CD14-positive monocyte (primary cell): ENCODE results near the gene USP24. TPM values are rescaled to one million over a fixed set of nuclear protein-coding genes. Genes with fewer than 3 reads are reported as not detected.
A peak's percentile ranks its signal among the peaks of the same experiment; 100 is the strongest.

ENCODE experiments used
- DNase-seq, 3 donors: peaks; one replicate each; pipeline ENCODE4 v3.0.0-alpha.2; 2011 to 2022
- H2AFZ ChIP-seq: 2 replicates; pipeline ENCODE4 v1.6.0; 2012; ENCODE audit warnings: mild to moderate bottlenecking, low read depth, low read length, inconsistent platforms; ENCODE audit not compliant: insufficient read depth, poor library complexity, severe bottlenecking
- H3K27ac ChIP-seq, 2 donors: 1 replicate in 1 of 2; 2 replicates in 1 of 2; pipeline ENCODE4 v1.5.1; 2012 to 2013; ENCODE audit warnings: low read length in 2 of 2, control low read depth in 1 of 2, inconsistent platforms in 1 of 2, low read depth in 1 of 2, mild to moderate bottlenecking in 1 of 2
- H3K27me3 ChIP-seq, 2 donors: one replicate each; pipeline versions ENCODE4 v1.6.0 to v1.6.1; 2011 to 2013; ENCODE audit warnings: low read length in 2 of 2; ENCODE audit not compliant: control insufficient read depth in 2 of 2, insufficient read depth in 2 of 2
- H3K36me3 ChIP-seq, 2 donors: replicated peaks in 1 of 2; 1 replicate in 1 of 2; 2 replicates in 1 of 2; pipeline versions ENCODE4 v1.5.1 to v1.6.1; 2012 to 2013; ENCODE audit warnings: low read length in 2 of 2, control low read depth in 1 of 2, inconsistent platforms in 1 of 2, mild to moderate bottlenecking in 1 of 2; ENCODE audit not compliant: insufficient read depth in 2 of 2, control insufficient read depth in 1 of 2
- H3K4me1 ChIP-seq, 2 donors: 1 replicate in 1 of 2; 2 replicates in 1 of 2; pipeline versions ENCODE4 v1.5.1 to v1.6.1; 2012 to 2013; ENCODE audit warnings: low read length in 2 of 2, control low read depth in 1 of 2, inconsistent platforms in 1 of 2, mild to moderate bottlenecking in 1 of 2, moderate library complexity in 1 of 2; ENCODE audit not compliant: insufficient read depth in 2 of 2, control insufficient read depth in 1 of 2
- H3K4me2 ChIP-seq: replicated peaks from 2 replicates; pipeline ENCODE3; 2012; ENCODE audit warnings: low read length, moderate library complexity, mild to moderate bottlenecking; ENCODE audit not compliant: poor library complexity, severe bottlenecking; ENCODE audit errors: extremely low read depth
- H3K4me3 ChIP-seq, 3 experiments: fragments of 200-600 bp in 1 of 3; sonication (generic) in 1 of 3; replicated peaks in 1 of 3; 1 replicate in 2 of 3; 2 replicates in 1 of 3; pipeline ENCODE4 v1.5.1; 2011 to 2013; ENCODE audit warnings: low read length in 3 of 3, mild to moderate bottlenecking in 3 of 3, control low read depth in 2 of 3, low read depth in 2 of 3, inconsistent platforms in 1 of 3, moderate library complexity in 1 of 3
- H3K79me2 ChIP-seq: 2 replicates; pipeline ENCODE4 v1.6.0; 2012; ENCODE audit warnings: mild to moderate bottlenecking, control low read depth, inconsistent platforms, low read length, moderate library complexity; ENCODE audit not compliant: insufficient read depth
- H3K9ac ChIP-seq: 2 replicates; pipeline ENCODE4 v1.6.0; 2017; ENCODE audit warnings: low read length, mild to moderate bottlenecking; ENCODE audit not compliant: insufficient read depth, poor library complexity, severe bottlenecking
- H3K9me3 ChIP-seq, 2 donors: replicated peaks in 1 of 2; 1 replicate in 1 of 2; 2 replicates in 1 of 2; pipeline versions ENCODE4 v1.5.1 to v1.6.1; 2012 to 2013; ENCODE audit warnings: low read length in 2 of 2, control low read depth in 1 of 2; ENCODE audit not compliant: control insufficient read depth in 1 of 2, insufficient read depth in 1 of 2
- H4K20me1 ChIP-seq: 2 replicates; pipeline ENCODE4 v1.6.0; 2012; ENCODE audit warnings: mild to moderate bottlenecking, low read length, control low read depth, moderate library complexity; ENCODE audit not compliant: insufficient read depth
- H3K27ac Mint-ChIP-seq, 7 donors: one replicate each; pipeline ENCODE4 v1.8.0; 2020; ENCODE audit warnings: mild to moderate bottlenecking in 7 of 7, mixed read lengths in 7 of 7, moderate library complexity in 6 of 7, inconsistent platforms in 2 of 7
- H3K27me3 Mint-ChIP-seq, 3 donors: one replicate each; pipeline ENCODE4 v1.8.0; 2021 to 2022; ENCODE audit warnings: low read depth in 3 of 3, mild to moderate bottlenecking in 3 of 3, mixed read lengths in 3 of 3, moderate library complexity in 3 of 3, inconsistent platforms in 1 of 3
- H3K36me3 Mint-ChIP-seq, 2 donors: one replicate each; pipeline ENCODE4 v1.8.0; 2020; ENCODE audit warnings: mixed read lengths in 2 of 2, inconsistent platforms in 1 of 2, mild to moderate bottlenecking in 1 of 2
- H3K4me1 Mint-ChIP-seq: one replicate; pipeline ENCODE4 v1.8.0; 2020; ENCODE audit warnings: mild to moderate bottlenecking, mixed read lengths
- H3K4me3 Mint-ChIP-seq, 2 donors: one replicate each; pipeline ENCODE4 v1.8.0; 2020; ENCODE audit warnings: mild to moderate bottlenecking in 2 of 2, mixed read lengths in 2 of 2, moderate library complexity in 1 of 2
- H3K9me3 Mint-ChIP-seq, 7 donors: one replicate each; pipeline ENCODE4 v1.8.0; 2020 to 2022; ENCODE audit warnings: mixed read lengths in 7 of 7, mild to moderate bottlenecking in 6 of 7, moderate library complexity in 6 of 7, inconsistent platforms in 2 of 7
- CTCF ChIP-seq: fragments of 200-600 bp; IDR thresholded peaks from one replicate; pipeline ENCODE4 v1.8.0; 2022; ENCODE audit warnings: antibody characterized with exemption, mild to moderate bottlenecking
- WGBS: methylation state at CpG from one replicate; pipeline ENCODE4 v1.1.5; 2013; ENCODE audit warnings: missing lambda C conversion rate; ENCODE audit not compliant: insufficient coverage; 5-methylcytosine and 5-hydroxymethylcytosine counted together
- intact Hi-C, 2 donors: fragments of 100-400 bp; cut with micrococcal nuclease; formaldehyde crosslinking; loops; one replicate each; pipeline versions ENCODE4 v1.15.0 to v1.15.1; 2023
- polyA plus RNA-seq, 3 donors: library from polyadenylated mRNA; depleted of rRNA in 1 of 3; unstranded in 2 of 3; stranded (reverse) in 1 of 3; fragments of 300-500 nt in 2 of 3; fragments of >200 nt in 1 of 3; fragmentation: Illumina TruSeq in 2 of 3; gene quantifications; 1 replicate in 2 of 3; 2 replicates in 1 of 3; pipeline ENCODE4 v1.2.3, GENCODE V29; 2012 to 2021

USP24 gene
- polyA plus RNA-seq, 3 donors: 1.1 to 14.2 (median 2.1) TPM

- H4K20me1 ChIP-seq: no peaks in the 10 kb centered on the region
- Mint-ChIP-seq H3K9me3 (no peaks in the 10 kb centered on the region), H3K27me3 (peaks cover 0 to 1% (median 0%) of the 10 kb centered on the region in 3 donors), H3K4me1 (peaks cover 17% of the 10 kb centered on the region), H3K4me3 (no peak overlapping the region), H3K36me3 (peaks cover 58 to 60% of the 10 kb centered on the region in 2 donors), H3K27ac (no peak overlapping the region)
- intact Hi-C loops: loop anchor here in 1 of 2 donors (5.0 to 10.0 kb wide), 2 partner anchors 134 to 1441 kb away; no protein-coding TSS in a partner anchor
- H3K27me3 ChIP-seq: no peaks in the 10 kb centered on the region
- no peak overlapping the region for H3K27ac ChIP-seq
- no peaks in the 10 kb centered on the region for H3K4me1 ChIP-seq
- no peak overlapping the region for H3K4me2 ChIP-seq
- H3K79me2 ChIP-seq: no peaks in the 10 kb centered on the region
- H2AFZ ChIP-seq: no peak overlapping the region
- no peak for TF ChIP-seq CTCF
- H3K9me3 ChIP-seq: no peaks in the 10 kb centered on the region
- H3K36me3 ChIP-seq: peaks cover 64 to 84% of the 10 kb centered on the region in 2 donors
- no peak overlapping the region for H3K9ac ChIP-seq
- no peak for DNase-seq
- H3K4me3 ChIP-seq: no peak overlapping the region
- WGBS: 100% methylated on average over 2 of the region's 3 CpGs
Observed at GRCh38 chr1:55143684-55144083, 71.5 kb downstream of the USP24 start.

DNA sequence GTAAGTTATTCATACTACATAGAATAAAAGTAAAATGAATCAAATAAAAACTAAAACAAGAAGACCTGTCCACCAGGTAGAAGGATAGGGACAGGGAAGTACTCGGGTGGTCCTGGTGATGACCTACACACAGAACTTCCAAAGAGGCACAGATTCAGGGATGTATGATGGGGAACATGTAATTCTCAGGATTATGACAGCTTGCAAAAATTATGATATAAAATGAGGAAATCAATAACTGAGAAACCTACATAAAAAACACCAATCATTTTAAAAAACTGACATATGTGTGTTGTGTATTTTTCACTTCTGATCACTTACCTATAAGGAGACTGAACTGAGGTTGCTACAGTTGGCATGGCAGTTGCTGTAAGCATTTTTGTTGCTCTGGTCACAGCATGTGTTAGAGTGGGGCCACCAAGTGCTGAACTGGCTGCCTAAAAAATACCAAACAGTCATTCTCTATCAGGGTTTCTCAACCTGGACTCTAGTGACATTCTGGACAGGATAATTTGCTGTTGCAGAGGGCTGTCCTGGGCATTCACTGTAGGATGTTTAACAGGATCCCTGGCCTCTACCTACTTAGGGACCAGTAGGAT is 73.8 kb downstream of the USP24 start:
- no peak for DNase-seq
- Histone ChIP-seq H3K9ac (no peak overlapping the region), H3K36me3 (peaks cover 83 to 96% of the 10 kb centered on the region in 2 donors), H4K20me1 (no peaks in the 10 kb centered on the region), H2AFZ (no peak overlapping the region), H3K79me2 (no peaks in the 10 kb centered on the region), H3K9me3 (no peaks in the 10 kb centered on the region), H3K27me3 (no peaks in the 10 kb centered on the region), H3K4me2 (no peak overlapping the region), H3K4me3 (no peak overlapping the region), H3K4me1 (no peaks in the 10 kb centered on the region), H3K27ac (peak overlapping the region in 1 of 2 donors; percentile 57)
- TF ChIP-seq CTCF: no peak
- Mint-ChIP-seq H3K4me1 (peaks cover 6% of the 10 kb centered on the region), H3K36me3 (peaks cover 52 to 53% of the 10 kb centered on the region in 2 donors), H3K4me3 (no peak overlapping the region), H3K9me3 (no peaks in the 10 kb centered on the region), H3K27ac (peak overlapping the region in 2 of 7 donors; percentile 70 to 71), H3K27me3 (peaks cover 0 to 1% (median 0%) of the 10 kb centered on the region in 3 donors)
- intact Hi-C loops: loop anchor here (2.0 to 10.0 kb wide), 3 partner anchors 135 to 1443 kb away; no protein-coding TSS in a partner anchor
- WGBS: no CpG with 5 or more reads among the region's 1 CpG
